Endothelial cell of umbilical vein (primary cell): ENCODE measurements around the gene CDIP1. TPM values are rescaled to one million over a fixed set of nuclear protein-coding genes. Genes with fewer than 3 reads are reported as not detected.

ENCODE experiments used
- BruUV-seq: library from RNA; stranded (reverse); fragments of 400-500 nt; replicated peaks from 2 replicates; lab custom pipeline; 2021; lab: Mats Ljungman, UMichigan
- CTCF ChIA-PET: fragments of 300-600, 350-600 bp; sonication (Branson Sonifier 250); formaldehyde crosslinking; loops from one replicate; lab custom pipeline; 2021; ENCODE audit warnings: antibody characterized with exemption, inconsistent platforms; lab: Charles Lee
- POLR2A ChIA-PET: fragments of 300-600, 350-600 bp; sonication (Branson Sonifier 250); formaldehyde crosslinking; loops from one replicate; lab custom pipeline; 2021; ENCODE audit warnings: antibody characterized with exemption, inconsistent platforms; lab: Charles Lee
- DNase-seq: peaks from one replicate; pipeline ENCODE4 v3.0.0-alpha.2; 2011; ENCODE audit warnings: low read depth, low spot score
- FAIRE-seq: peaks from 2 replicates; lab custom pipeline; 2011; peaks lifted over from hg19 to GRCh38; lab: Jason Lieb, UNC
- H2AFZ ChIP-seq: 2 replicates; pipeline ENCODE4 v1.6.0; 2012; ENCODE audit warnings: low read depth, low read length, control low read depth, inconsistent platforms
- H3K27ac ChIP-seq: 2 replicates; pipeline ENCODE4 v1.5.1; 2011; ENCODE audit warnings: low read depth, mild to moderate bottlenecking, control low read depth, low read length, moderate library complexity; ENCODE audit not compliant: insufficient read depth
- H3K27me3 ChIP-seq, 2 experiments: 2 replicates each; pipeline versions ENCODE4 v1.6.0 to v1.6.1; 2011; ENCODE audit warnings: low read length in 2 of 2, mixed read lengths in 1 of 2; ENCODE audit not compliant: control insufficient read depth in 2 of 2, insufficient read depth in 2 of 2
- H3K36me3 ChIP-seq, 2 experiments: 2 replicates in 1 of 2; 3 replicates in 1 of 2; pipeline ENCODE4 v1.5.1; 2011; ENCODE audit warnings: low read length in 2 of 2, mild to moderate bottlenecking in 1 of 2, moderate library complexity in 1 of 2; ENCODE audit not compliant: control insufficient read depth in 2 of 2, insufficient read depth in 2 of 2; ENCODE audit errors: extremely low read depth in 1 of 2
- H3K4me1 ChIP-seq: 3 replicates; pipeline ENCODE4 v1.5.1; 2011; ENCODE audit warnings: mild to moderate bottlenecking, low read length; ENCODE audit not compliant: control insufficient read depth, insufficient read depth; ENCODE audit errors: extremely low read depth
- H3K4me2 ChIP-seq: 2 replicates; pipeline ENCODE4 v1.6.1; 2011; ENCODE audit warnings: low read length, control low read depth, mixed read lengths; ENCODE audit not compliant: insufficient read depth
- H3K4me3 ChIP-seq, 3 experiments: fragments of 200-600 bp in 1 of 3; sonication (generic), shearing (Covaris generic) in 1 of 3; replicated peaks in 1 of 3; 2 replicates each; pipeline ENCODE4 v1.5.1; 2011 to 2016; ENCODE audit warnings: control low read depth in 3 of 3, low read length in 3 of 3, mild to moderate bottlenecking in 2 of 3, inconsistent platforms in 1 of 3, low read depth in 1 of 3, moderate library complexity in 1 of 3; ENCODE audit not compliant: insufficient read depth in 1 of 3
- H3K79me2 ChIP-seq: 2 replicates; pipeline ENCODE4 v1.6.0; 2012; ENCODE audit warnings: low read length, inconsistent platforms; ENCODE audit not compliant: control insufficient read depth, insufficient read depth
- H3K9ac ChIP-seq: replicated peaks from 2 replicates; pipeline ENCODE3; 2011; ENCODE audit warnings: low read length, control low read depth; ENCODE audit not compliant: insufficient read depth; ENCODE audit errors: extremely low read depth
- H3K9me1 ChIP-seq: replicated peaks from 3 replicates; pipeline ENCODE4 v1.6.0; 2011; ENCODE audit warnings: mild to moderate bottlenecking, low read length; ENCODE audit not compliant: control insufficient read depth, insufficient read depth; ENCODE audit errors: extremely low read depth
- H3K9me3 ChIP-seq: replicated peaks from 2 replicates; pipeline ENCODE4 v1.5.1; 2012; ENCODE audit warnings: low read length, inconsistent platforms; ENCODE audit not compliant: control insufficient read depth, insufficient read depth
- H4K20me1 ChIP-seq: replicated peaks from 2 replicates; pipeline ENCODE3; 2011; ENCODE audit warnings: mild to moderate bottlenecking, low read length; ENCODE audit not compliant: control insufficient read depth, insufficient read depth; ENCODE audit errors: extremely low read depth
- CTCF ChIP-seq, 2 donors: IDR thresholded peaks; 1 replicate in 1 of 2; 2 replicates in 1 of 2; pipeline ENCODE4 v1.5.1; 2011; ENCODE audit warnings: low read length in 2 of 2, mild to moderate bottlenecking in 2 of 2, moderate library complexity in 2 of 2, control low read depth in 1 of 2, inconsistent platforms in 1 of 2, low read depth in 1 of 2; ENCODE audit not compliant: insufficient read depth in 1 of 2; ENCODE audit errors: extremely low read depth in 1 of 2
- EZH2 ChIP-seq: IDR thresholded peaks from 2 replicates; pipeline ENCODE4 v1.6.1; 2012; ENCODE audit warnings: borderline replicate concordance, low read depth, mild to moderate bottlenecking, moderate library complexity, low read length, inconsistent platforms; ENCODE audit not compliant: severe bottlenecking
- FOS ChIP-seq: IDR thresholded peaks from 2 replicates; pipeline ENCODE4 v1.6.1; 2011; ENCODE audit warnings: mild to moderate bottlenecking, low read length, moderate library complexity, borderline replicate concordance; ENCODE audit not compliant: insufficient read depth
- GATA2 ChIP-seq: IDR thresholded peaks from 2 replicates; pipeline ENCODE4 v1.7.0; 2011; ENCODE audit warnings: low read depth, mild to moderate bottlenecking, moderate library complexity, mixed read lengths, low read length; ENCODE audit not compliant: insufficient read length, insufficient read depth
- JUN ChIP-seq: IDR thresholded peaks from 2 replicates; pipeline ENCODE4 v1.6.1; 2011; ENCODE audit warnings: borderline replicate concordance, low read depth; ENCODE audit not compliant: insufficient read length, insufficient read depth
- MAX ChIP-seq: IDR thresholded peaks from 2 replicates; pipeline ENCODE4 v1.6.1; 2011; ENCODE audit not compliant: insufficient read depth, insufficient read length
- MYC ChIP-seq: IDR thresholded peaks from one replicate; pipeline ENCODE4 v1.6.1; 2011; ENCODE audit warnings: mild to moderate bottlenecking, low read depth, low read length
- POLR2A ChIP-seq: IDR thresholded peaks from 2 replicates; pipeline ENCODE4 v1.6.1; 2012; ENCODE audit warnings: low read depth, mild to moderate bottlenecking, control low read depth, low read length
- POLR2AphosphoS5 ChIP-seq: IDR thresholded peaks from 2 replicates; pipeline ENCODE4 v1.6.1; 2012; ENCODE audit warnings: low read depth, mild to moderate bottlenecking, control low read depth, low read length, moderate library complexity; ENCODE audit not compliant: insufficient read depth
- dilution Hi-C: fragments of 300-500 bp; cut with MboI; formaldehyde crosslinking; loops from one replicate; pipeline ENCODE4 v1.15.0; 2019; ENCODE audit warnings: low sequenced_read_pairs; ENCODE audit not compliant: extremely low pct_ligation_motif_present
- intact Hi-C: fragments of 100-400 bp; cut with micrococcal nuclease; formaldehyde crosslinking; loops from one replicate; pipeline ENCODE4 v1.10.0; 2022
- polyA plus RNA-seq, 4 experiments: library from polyadenylated mRNA; depleted of rRNA in 3 of 4; stranded (reverse) in 3 of 4; unstranded in 1 of 4; fragments of >200 nt; gene quantifications; 2 replicates each; pipeline versions ENCODE4 v1.2.1 to v1.2.3, GENCODE V29; 2011 to 2012; ENCODE audit warnings: missing spikeins in 1 of 4
- total RNA-seq: library from RNA; stranded (reverse); gene quantifications from 2 replicates; pipeline ENCODE4 v1.2.3, GENCODE V29; 2021

Gene CDIP1
- total and polyA plus RNA-seq, 2 donors (not counting 3 experiments of a cell fraction or from before 2014, with no cell fraction given) = 33.9 to 37.4 TPM

GRCh38 chr16:4570688-4571321, 32.2 kb upstream of the CDIP1 start:
- Histone ChIP-seq H3K79me2 (no peaks in the 10 kb centered on the region), H4K20me1 (no peaks in the 10 kb centered on the region), H3K4me2 (no peak overlapping the region), H2AFZ (no peak overlapping the region), H3K27me3 (peaks cover 2 to 6% of the 10 kb centered on the region in 2 experiments), H3K9me3 (no peaks in the 10 kb centered on the region), H3K4me3 (no peak overlapping the region), H3K27ac (no peak overlapping the region), H3K9me1 (no peaks in the 10 kb centered on the region), H3K9ac (no peak overlapping the region), H3K36me3 (no peaks in the 10 kb centered on the region), H3K4me1 (no peaks in the 10 kb centered on the region)
- ChIA-PET POLR2A (no interaction called here), CTCF (interaction anchor here (1.0 kb wide), 1 partner anchor 15 kb away, joined by 3 read pairs; no protein-coding TSS in a partner anchor)
- FAIRE-seq (no peak), DNase-seq (no peak)
- BruUV-seq = no TSS peak
- no peak for TF ChIP-seq POLR2AphosphoS5
- no peak for TF ChIP-seq EZH2
- no peak for TF ChIP-seq FOS
- no peak for TF ChIP-seq MYC
- TF ChIP-seq POLR2A = no peak
- TF ChIP-seq GATA2 = no peak
- no peak for TF ChIP-seq JUN
- TF ChIP-seq CTCF (IDR thresholded peaks at IDR 0.05; ENCODE audit: extremely low read depth in 1 of 2, insufficient read depth in 1 of 2, low read depth in 1 of 2, low read length in 2 of 2) = no peak
- no peak for TF ChIP-seq MAX
- dilution Hi-C loops (no loop called here), intact Hi-C loops (no loop called here)
